ENCODE results near the gene PCSK2.

- TF ChIP-seq CTCF (conservative IDR thresholded peaks at IDR 0.05 in 1 of 2, IDR thresholded peaks at IDR 0.05 in 1 of 2; ENCODE audit: extremely low read depth in 1 of 2, insufficient read depth in 1 of 2, low read depth in 1 of 2, low read length in 2 of 2) = no peak
- TF ChIP-seq EZH2 (IDR thresholded peaks at IDR 0.05; ENCODE audit: borderline replicate concordance, low read length) = no peak
These were observed 139.0 kb downstream of the PCSK2 start for GRCh38 chr20:17365831-17366230.
